ENCODE data around the gene TMEM208.

GRCh38 chr16:67195676-67196075 lies 31.3 kb upstream of the TMEM208 start:
- TF ChIP-seq CTCF (IDR thresholded peaks at IDR 0.05; ENCODE audit: low read depth, low read length, missing input control) (no peak), SP1 (IDR thresholded peaks at IDR 0.05) (no peak), TAF1 (conservative IDR thresholded peaks at IDR 0.05) (no peak), RAD21 (IDR thresholded peaks at IDR 0.05) (no peak), JUND (IDR thresholded peaks at IDR 0.05) (no peak)
